Measurements from ENCODE around the gene PRRT1.

Gene PRRT1

DNA sequence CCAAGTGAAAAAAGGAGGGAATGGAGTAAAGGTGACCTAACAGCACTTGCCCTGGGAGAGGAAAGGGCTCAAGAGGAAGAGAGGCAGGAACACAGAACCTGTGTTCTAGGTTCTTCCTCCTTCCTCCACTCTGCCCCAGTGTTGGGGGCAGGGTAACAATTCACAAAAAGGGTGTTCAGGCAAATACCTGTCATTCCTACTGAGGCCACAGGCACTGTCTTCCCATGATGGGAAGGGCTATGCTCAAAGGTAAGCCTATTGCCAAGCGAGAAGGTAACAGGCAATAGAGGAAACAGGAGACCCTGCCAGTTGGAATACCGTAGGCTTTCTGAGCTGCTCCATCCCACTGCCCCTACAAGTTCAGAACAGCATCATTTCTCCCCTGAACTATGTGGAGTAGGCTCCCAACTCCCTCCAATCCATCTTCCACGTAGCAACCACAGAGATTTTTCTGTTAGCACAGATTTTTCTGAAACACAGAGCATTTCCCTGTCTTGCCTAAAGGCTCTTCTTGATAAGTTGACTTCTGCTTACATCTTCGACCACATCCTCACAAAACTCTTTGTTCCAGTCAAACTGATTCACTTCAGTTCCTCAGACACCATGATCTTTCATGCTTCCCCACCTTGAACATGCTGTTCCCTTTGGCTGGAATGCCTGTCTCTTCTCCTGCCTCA, 21.4 kb upstream of the PRRT1 start:
- FAIRE-seq: no peak

DNA sequence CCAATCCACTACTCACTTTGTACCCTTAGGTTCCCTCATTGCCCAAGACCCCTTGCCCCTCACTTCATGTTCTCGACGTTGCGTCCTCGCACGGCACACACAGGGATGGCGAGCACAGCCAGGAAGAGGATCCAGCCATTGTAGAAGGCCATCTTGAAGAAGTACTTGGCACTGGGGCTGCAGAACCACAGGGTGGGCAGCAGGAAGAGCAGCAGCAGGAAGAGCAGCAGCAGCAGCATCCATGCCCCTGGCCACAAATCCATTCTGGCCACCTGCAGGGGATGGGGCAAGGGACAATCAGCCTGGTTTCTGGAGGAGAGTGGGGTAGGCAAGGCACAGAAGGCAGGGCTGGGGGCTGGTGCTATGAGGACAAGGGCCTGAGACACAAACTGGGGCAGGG, 19.5 kb upstream of the PRRT1 start:
- no peak for FAIRE-seq

DNA sequence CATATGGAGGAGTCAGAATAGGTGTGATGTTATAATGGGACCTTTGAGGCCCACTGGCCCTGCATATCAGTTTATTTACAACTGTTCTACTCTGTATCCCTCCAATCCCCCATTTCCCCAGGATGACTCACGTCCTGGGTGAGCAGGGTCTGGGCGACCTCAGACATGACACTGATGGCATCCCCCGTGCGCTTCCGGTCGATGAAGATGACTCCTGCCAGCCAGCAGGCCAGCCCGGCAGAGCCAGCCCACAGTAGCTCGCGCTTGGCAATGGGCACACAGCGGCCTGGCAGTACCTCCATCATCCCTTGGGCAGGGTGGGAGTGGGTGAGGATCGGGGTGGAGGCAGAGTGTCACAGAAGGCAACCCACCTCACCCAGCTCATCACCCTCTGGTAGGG, 18.6 kb upstream of the PRRT1 start:
- no peak for FAIRE-seq

DNA sequence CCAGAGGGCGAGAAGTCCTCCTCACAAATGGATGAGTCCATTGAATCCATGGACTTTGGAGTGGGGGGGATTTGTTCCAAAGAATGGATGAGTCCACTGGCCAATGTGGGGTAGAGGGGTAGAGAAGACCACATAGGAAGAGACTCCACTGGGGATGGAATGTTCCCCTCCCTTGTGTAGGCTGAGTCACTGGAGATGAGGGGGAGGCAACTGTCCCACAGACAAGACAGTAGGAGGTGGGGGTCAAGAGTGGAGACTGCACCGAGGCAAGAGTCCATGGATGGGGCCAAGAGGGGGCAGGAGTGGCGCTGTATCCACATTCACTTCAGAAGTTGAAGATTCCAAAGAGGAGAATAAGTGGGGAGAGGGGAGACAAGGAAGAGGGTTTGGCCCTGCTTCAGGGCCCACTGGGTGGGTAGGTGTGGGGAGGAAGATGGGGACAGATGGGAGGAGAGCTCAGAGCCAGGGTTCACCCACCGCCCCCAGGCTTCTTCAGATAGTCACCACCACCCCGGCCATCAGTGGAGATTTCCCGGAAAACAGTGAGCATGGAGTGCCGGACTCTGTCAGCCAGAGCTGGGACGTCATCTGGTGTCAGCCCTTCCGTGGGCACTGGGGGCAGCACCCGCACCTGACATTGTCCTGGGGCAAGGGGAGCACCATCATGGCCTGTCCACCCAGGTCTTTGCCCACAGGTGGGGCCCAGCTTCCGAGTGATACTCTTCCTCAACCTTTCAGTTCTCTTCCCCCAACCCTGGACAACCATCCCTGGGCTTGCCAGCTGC, 17.3 kb upstream of the PRRT1 start:
- no peak for FAIRE-seq

DNA sequence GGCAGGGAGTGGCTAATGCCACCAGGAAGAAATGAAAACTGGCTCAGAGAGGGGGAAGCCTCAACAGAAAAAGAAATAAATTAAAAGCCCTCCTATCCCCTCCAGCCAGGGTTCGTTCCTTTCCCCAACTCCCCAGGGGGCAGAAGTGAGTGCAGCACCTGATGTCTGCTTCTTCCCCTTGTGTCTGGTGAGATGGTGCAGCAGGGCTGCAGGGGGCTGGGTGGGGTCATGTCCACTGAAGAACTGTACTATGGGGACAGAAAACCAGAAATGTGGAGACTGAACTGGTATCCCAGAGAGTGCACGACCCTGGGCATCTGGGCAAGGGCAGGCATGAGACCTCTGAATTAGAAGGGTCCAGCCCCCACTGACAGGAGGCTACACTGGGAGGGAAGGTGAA, 16.6 kb upstream of the PRRT1 start:
- FAIRE-seq: no peak

DNA sequence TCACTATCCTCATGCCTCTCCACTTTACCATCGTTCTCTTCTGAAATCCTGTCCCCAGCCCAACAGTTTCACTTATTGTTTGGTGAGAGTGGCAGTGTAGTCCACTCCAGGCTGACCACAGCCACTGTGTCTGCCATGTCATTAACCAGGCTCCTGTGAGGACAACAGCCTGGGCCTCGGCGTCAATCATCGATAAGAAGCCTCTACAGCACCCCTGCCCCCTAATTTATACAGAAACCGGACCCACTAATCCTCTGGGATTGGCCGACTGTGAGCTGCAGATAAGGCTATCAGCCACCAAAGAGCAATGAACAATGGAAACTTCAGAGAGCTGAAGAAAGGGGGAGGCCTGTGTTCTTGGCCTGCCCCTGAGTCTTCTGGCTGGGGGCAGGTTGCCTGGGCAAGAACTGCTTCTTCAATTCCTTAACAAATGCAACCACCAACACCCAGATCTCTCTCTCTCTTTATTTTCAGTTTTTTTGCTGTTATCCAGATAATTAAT, 16.1 kb upstream of the PRRT1 start:
- FAIRE-seq: no peak

DNA sequence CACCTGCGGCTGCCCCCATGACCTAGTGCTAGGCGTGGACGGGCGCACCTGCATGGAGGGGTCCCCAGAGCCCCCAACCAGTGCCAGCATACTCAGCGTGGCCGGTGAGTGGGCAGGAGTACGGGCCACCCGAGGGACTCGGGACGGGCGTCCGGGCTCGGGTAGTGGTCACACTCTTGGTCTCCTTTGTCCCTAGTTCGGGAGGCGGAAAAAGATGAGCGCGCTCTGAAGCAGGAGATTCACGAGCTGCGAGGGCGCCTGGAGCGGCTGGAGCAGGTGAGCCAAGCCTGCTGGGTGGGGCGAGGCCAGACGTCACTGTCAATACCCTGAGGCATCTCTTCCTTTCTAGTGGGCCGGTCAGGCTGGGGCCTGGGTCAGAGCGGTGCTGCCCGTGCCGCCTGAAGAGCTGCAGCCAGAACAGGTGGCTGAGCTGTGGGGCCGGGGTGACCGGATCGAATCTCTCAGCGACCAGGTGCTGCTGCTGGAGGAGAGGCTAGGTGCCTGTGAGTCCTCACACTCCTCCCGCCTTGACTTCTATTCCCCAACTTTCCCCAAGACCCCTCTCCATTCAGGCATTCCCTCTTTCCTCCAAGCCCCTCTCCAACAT, 15.5 kb upstream of the PRRT1 start:
- no peak for FAIRE-seq

DNA sequence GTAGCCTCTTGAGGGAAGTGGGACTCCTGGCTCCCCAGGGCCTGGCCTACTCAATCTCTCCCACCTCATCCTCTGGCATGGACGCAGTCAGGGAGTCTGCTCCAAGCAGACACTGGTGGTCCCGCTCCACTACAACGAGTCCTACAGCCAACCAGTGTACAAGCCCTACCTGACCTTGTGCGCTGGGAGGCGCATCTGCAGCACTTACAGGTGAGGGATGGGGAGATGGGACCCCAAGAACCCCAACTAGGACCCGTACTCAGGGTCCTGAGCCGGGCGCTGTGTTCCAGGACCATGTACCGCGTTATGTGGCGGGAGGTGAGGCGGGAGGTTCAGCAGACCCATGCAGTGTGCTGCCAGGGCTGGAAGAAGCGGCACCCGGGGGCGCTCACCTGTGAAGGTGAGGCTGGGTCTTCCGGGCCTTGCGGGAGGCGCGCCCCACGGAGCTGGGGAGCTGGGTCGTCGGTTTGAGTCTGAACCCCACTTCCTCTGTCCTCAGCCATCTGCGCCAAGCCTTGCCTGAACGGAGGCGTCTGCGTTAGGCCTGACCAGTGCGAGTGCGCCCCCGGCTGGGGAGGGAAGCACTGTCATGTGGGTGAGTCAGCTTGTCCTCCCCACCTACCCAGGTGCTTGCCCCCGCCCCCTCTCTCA, 14.8 kb upstream of the PRRT1 start:
- FAIRE-seq: no peak

DNA sequence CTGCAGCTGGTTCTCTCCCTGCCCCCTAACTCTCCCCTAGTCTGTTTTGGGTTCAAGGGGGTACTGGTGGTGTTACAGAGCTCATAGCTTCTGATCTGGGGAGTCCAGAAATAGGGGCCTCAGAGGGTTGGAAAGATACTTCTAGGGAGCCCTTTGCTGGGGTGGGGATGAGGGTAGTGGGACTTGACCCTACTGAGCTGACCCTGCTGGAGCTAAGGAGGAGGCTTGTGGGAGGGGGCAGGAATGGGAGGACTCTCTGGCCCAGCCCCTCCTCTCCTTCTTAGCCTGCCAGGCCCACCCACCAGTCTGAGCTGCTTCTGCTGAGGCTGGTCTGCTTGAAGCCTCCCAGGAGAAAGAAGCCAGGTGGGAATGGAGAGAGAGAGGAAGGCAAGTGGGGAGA, 12.6 kb upstream of the PRRT1 start, which contains the start of gene EGFL8:
Gene EGFL8, plus strand, starts transcription at position 301 of the 400 bp plus-strand sequence. CDS start 1,571 bp downstream, outside the sequence.
- no peak for FAIRE-seq

DNA sequence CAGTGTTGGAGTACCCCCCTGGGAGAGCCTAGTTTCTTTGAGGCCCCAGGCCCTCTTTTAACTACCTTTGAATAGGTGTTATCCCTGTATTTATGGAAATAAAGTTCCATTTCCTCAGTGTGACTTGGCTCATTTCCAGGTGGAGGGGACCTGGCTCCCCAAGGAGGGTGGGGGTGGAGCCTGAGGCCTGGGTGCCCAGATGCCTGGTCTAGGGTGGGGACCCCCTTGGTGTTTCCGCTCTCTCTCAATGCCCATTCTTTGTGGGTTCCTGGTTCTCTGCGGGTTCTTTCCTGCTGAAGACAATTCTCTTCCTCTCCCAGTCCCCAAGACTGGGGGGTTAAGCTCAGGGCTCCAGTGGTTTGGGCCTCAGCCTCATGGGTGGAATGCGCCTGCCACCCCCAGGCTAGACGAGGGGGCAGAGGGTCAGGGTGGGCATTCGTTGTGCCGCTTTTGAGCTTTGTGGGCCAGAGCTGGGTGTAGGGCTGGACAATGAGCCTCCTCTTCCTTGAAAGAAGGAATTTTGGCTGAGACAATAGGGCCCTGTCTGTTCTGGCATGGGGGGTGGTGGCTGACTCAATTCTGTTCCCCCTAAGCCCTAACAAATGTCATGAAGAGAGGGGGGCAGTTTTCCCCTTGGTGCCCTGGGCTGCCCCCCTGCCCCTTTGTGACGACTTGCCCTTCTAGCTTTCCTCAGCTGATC, 12.0 kb upstream of the PRRT1 start:
- no peak for FAIRE-seq

DNA sequence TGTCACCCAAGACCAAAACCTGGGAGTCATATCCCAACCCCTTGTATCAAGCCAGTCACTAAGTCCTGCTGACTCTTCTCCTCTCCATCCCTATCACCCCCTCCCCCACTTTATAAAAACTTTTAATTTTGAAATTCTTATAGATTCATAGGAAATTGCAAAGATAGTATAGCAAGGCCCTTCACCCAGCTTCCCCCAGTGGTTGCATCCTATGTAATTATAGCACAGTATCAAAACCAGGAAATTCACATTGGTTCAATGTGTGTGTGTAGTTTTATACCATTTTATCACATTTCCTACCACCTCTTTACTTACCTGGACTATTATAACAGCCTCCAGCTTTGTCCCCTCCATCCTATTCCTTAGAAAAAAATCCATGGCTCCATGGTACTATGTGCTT, 6.3 kb upstream of the PRRT1 start:
- FAIRE-seq: no peak

DNA sequence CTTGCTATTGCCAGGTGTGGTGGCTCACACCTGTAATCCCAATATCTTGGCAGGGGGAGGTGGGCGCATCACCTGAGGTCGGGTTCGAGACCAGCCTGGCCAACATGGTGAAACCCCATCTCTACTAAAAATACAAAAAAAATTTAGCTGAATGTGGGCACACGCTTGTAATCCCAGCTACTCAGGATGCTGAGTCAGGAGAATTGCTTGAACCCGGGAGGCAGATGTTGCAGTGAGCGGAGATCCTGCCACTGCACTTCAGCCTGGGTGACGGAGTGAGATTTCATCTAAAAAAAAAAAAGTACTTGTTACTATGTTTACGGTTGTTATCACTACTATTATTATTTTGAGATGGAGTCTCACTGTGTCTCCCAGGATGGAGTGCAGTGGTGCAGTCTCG, 5.2 kb upstream of the PRRT1 start:
- FAIRE-seq: no peak

DNA sequence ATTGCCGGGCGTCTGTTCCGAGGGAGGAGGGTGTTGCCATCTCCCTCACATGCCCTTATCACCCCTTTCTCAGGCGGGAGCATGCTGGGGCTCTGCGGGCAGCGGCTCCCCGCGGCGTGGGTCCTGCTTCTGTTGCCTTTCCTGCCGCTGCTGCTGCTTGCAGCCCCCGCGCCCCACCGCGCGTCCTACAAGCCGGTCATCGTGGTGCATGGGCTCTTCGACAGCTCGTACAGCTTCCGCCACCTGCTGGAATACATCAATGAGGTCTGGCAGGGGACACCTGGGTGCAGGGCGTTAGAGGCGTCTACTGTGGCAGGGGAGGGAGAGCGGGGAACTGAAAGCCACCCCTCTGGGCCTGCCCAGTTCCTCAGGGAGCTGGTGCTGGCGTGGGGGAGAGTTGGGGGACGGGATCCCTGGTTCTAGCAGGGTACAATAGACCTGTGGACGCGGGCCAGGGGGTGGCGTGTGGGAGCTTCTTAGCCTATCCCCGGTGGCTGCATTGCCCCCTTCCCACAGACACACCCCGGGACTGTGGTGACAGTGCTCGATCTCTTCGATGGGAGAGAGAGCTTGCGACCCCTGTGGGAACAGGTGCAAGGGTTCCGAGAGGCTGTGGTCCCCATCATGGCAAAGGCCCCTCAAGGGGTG, 2.9 kb upstream of the PRRT1 start:
- no peak for FAIRE-seq

DNA sequence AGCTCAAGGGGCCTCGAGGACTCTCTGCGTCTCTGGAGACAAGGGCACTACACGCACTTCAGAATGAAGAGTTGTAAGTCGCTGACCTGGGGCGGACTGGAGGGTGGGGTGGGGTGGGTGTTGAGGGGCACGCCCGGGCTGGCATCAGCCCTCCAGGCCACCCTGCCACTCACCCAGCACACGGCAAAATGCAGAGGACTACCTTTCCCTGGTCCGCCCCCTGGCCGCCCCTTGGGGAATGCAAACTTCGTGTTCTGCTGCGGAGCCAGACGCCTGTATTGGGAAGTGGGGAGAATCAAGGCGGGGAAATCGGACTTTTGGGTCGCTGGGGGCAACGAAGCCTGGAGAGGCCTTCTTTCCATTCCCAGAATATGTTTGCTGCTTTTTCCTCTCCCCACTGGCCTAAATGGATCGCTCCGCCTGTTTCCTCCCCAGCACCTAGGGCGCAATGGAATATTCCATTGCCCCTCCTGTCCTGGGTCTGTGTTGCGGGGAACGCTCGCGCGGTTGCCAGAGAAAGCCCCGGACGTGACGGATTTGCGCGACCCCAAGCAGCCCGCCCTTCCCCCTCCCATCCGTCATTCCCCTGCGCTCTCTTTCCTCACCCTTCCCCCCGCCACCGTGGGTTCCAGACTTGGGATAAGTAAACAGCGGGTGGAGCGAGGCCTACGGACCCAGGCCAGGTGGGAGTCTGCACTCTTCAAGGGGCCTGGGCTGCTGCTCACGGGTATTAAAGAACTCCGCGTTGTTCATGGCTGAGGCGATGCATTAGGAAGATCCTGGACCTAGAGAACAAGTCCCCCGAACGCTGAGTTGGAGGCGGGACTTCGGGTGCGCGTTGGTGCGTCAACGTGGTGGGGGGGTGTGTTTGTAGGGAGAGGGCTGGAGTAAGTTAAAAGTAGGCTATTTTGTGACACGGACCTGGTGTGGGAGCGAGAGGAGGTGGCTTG, 2.1 kb upstream of the PRRT1 start, which contains the start of gene PPT2:
Gene PPT2, plus strand, starts transcription at position 578 of the 950 bp plus-strand sequence. CDS start 454 bp downstream, outside the sequence.
- FAIRE-seq: no peak

DNA sequence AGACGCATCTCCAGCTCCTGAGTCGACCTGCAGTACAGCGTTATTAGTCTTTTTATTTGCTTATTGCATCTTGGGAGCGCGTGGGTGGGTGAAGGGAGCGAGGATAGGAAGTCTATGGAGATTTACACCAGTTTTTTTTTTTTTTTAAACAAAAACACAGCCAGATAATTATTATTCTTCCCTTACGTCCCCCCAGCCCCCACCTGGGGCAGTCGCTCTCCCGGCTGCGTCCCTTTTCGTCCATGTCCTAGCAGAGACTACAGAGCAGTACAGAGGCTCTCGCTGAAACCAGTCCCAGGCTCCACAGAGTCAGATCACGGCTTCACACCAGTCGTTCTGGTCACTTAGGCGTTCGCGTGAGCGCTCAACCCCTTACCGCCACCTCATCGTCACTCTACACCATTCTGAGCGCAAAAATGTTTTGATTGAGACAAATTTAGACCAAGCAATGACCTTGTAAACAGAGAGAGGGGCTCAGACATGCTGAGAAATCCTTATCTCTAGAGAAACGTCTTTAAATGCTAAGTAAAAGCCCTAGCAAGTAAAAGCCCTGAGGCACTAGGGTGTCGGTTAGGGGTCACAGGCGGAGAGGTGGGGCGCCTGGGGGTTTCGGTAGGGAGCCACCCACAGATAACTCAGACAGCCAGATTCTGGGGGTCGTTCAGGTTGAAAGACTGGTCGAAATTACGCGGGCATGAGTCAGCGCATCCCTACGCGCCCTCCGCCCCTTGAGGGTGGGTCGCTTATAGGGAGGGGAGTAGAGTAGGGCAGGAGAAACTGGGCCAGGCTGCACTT, 1.2 kb upstream of the PRRT1 start:
- no peak for FAIRE-seq

DNA sequence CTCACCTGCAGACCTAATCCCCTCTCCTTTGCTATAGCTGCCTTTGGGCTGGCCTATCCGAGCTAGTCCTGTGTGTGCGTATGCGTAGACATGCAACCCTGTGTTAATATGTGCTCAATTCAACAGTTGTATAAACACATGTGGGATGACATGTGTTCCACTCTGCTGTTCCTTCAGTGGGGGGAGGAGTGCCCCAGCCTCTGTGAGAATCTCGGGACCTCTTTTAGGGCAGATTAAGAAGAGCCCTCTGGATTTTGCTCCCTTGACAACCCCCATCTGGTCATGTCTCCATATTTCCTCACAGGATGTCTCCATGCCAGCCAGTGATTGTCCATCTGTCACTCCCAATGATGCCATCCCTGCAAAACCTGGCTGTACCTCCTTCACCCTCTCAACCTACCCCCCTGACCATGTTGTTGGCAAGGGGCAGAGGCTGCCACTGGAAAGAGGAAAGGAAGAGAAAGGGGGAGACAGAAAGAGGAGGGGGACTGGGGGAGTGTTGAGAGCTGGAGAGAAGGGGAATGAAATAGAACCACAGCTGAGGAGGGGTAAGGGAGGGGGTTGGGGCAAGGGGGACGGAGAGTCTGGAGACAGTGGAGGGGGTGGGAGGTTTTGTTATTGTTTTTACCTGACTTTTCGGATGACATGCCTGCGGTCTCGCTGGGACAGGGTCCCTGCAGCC, 417 bp downstream of the PRRT1 start:
- no peak for FAIRE-seq

DNA sequence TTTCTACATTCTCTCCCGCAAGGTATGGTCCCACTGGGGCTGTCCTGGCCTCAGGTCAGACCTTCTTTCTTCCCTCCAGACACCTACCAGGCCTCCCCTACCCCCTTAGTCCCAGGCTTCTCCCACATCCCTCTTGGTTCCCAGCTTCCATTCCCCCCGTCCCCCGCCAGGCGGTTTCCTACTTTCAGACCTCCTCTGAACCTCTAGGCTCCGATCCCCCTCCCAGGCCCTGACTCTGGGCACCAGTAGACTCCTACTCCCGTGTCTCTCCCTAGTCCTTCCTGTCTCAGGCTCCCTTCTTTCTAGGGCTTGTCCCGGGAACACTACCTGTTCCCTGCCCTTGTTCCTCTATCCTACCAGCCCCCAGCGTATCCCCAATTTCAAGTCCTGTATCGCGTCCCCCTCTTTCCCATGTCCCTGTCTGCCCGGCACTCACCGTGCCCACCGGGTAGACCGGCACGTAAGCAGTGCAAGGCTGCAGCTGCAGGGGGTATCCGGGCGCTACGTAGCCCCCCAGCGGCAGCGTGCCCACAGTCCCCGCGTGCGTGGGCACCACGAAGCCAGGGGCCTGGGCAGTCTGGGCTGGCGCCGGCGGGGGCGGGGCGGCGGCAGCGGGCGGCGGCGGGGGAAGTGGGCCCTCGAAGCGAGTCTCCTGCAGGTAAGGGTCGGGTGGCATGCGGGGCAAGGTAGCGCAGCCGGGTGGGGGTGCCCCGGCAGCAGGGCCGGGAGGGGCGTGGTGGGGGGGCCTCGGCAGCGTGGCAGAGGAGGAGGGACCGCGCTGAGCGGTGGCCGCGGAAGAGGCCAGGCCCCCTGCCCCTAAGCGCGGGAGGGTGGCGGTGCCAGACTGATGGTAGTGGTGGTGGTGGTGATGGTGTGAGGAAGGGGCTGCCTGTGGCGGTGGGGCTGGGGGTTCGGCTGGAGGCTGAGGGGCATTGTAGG, 1.5 kb downstream of the PRRT1 start:
- no peak for FAIRE-seq

DNA sequence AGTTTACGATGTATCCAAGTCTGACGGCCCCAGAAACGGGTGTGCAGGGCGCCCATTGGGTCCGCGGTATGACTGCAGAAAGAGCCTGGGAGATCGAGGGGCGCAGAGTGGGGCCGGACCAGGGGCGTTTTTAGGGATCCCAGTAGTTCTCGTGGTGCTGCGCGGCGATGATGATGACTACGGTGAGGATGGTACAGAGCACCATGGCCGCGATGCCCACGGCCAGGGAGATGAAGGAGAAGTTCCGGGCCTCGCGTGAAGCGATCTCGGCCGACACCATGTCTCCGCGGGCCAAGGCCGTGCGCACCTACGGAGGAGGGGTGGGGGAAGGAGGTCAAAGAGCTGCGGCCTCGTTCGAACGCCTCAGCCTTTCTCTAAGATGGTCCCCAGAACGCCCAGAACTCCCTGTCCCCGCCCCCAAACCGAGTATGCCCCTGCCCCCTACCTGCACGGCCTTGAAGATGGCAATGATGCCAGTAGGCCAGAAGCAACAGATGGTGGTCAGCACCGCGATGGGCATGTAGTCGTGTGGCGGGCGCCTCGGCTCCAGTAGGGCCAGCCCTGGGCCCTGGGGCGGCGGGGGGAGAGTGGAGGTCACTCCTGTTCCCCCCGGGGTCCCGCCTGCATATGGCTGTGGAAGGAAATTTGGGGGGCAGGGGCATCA, 2.5 kb downstream of the PRRT1 start:
- no peak for FAIRE-seq

All from islet of Langerhans (tissue), 1 donor.